GM18517 (cell line): ENCODE results near the gene LPCAT1.

Experiments used
- ATAC-seq: cut with Tn5 transposase; IDR thresholded peaks from one replicate; pipeline ENCODE4 v1.9.1; 2021; ENCODE audit warnings: mild to moderate bottlenecking, moderate library complexity; ENCODE audit not compliant: unreplicated experiment

The LPCAT1 gene

GRCh38 chr5:1414311-1415058 is 109.3 kb downstream of the LPCAT1 start:
- no peak for ATAC-seq

- no peak for ATAC-seq
Measured at GRCh38 chr5:1413611-1414241, 110.0 kb downstream of the LPCAT1 start.

GRCh38 chr5:1413211-1413610 is 110.5 kb downstream of the LPCAT1 start:
- ATAC-seq, result no peak

GRCh38 chr5:1412621-1413020 is 111.1 kb downstream of the LPCAT1 start:
- no peak for ATAC-seq

GRCh38 chr5:1412163-1412562 is 111.6 kb downstream of the LPCAT1 start:
- no peak for ATAC-seq
